ENCODE results near the gene CCNYL1.
"Not testable (repeated sequence)": the region's sequence is repeated elsewhere in the genome, so short reads cannot be mapped to it uniquely, and the experiment has no call there.

Gene CCNYL1

GRCh38 chr2:207692206-207693065 lies 19.0 kb upstream of the CCNYL1 start:
- TF ChIP-seq CTCF (IDR thresholded peaks at IDR 0.05), result no peak
- Histone ChIP-seq H3K36me3 (no peaks in the 10 kb centered on the region), H3K27me3 (no peaks in the 10 kb centered on the region), H3K4me3 (no peak overlapping the region), H3K9me3 (no peaks in the 10 kb centered on the region), H3K27ac (no peak overlapping the region), H3K4me1 (peaks cover 0 to 43% (median 2%) of the 10 kb centered on the region in 4 donors)
- no peak for DNase-seq
- intact Hi-C loops (cut with DNase I; ENCODE audit: low total_unique reads), result no loop called here

GRCh38 chr2:207693641-207694249 lies 17.7 kb upstream of the CCNYL1 start:
- no peak for TF ChIP-seq CTCF (IDR thresholded peaks at IDR 0.05)
- no peak for DNase-seq
- Histone ChIP-seq H3K4me1 (peaks cover 0 to 45% (median 2%) of the 10 kb centered on the region in 4 donors), H3K9me3 (no peaks in the 10 kb centered on the region), H3K36me3 (no peaks in the 10 kb centered on the region), H3K27ac (no peak overlapping the region), H3K27me3 (no peaks in the 10 kb centered on the region), H3K4me3 (no peak overlapping the region)
- intact Hi-C loops (cut with DNase I; ENCODE audit: low total_unique reads), result no loop called here

GRCh38 chr2:207694811-207695281 lies 16.6 kb upstream of the CCNYL1 start:
- Histone ChIP-seq H3K36me3 (no peaks in the 10 kb centered on the region), H3K9me3 (no peaks in the 10 kb centered on the region), H3K27me3 (no peaks in the 10 kb centered on the region), H3K4me1 (peaks cover 0 to 45% (median 2%) of the 10 kb centered on the region in 4 donors), H3K27ac (peak overlapping the region in 1 of 2 donors; percentile 11), H3K4me3 (no peak overlapping the region)
- intact Hi-C loops (cut with DNase I; ENCODE audit: low total_unique reads), result no loop called here
- TF ChIP-seq CTCF (IDR thresholded peaks at IDR 0.05), result no peak
- no peak for DNase-seq

GRCh38 chr2:207695293-207695692 lies 16.1 kb upstream of the CCNYL1 start:
- peak overlapping the region in 1 of 2 donors; percentile 11 for H3K27ac ChIP-seq
- intact Hi-C loops (cut with DNase I; ENCODE audit: low total_unique reads), result no loop called here
- no peak for DNase-seq
- H3K27me3 ChIP-seq, result no peaks in the 10 kb centered on the region
- TF ChIP-seq CTCF (IDR thresholded peaks at IDR 0.05), result no peak
- no peaks in the 10 kb centered on the region for H3K9me3 ChIP-seq
- no peaks in the 10 kb centered on the region for H3K36me3 ChIP-seq
- H3K4me1 ChIP-seq, result peaks cover 0 to 45% (median 2%) of the 10 kb centered on the region in 4 donors
- no peak overlapping the region for H3K4me3 ChIP-seq

- DNase-seq; H3K36me3 ChIP-seq; H3K9me3 ChIP-seq; H3K27ac ChIP-seq; H3K4me3 ChIP-seq; H3K27me3 ChIP-seq; intact Hi-C loops (cut with DNase I; ENCODE audit: low total_unique reads): not testable (repeated sequence)
- peaks cover 0 to 45% (median 2%) of the 10 kb centered on the region in 4 donors for H3K4me1 ChIP-seq
These were observed 14.5 kb upstream of the CCNYL1 start for GRCh38 chr2:207696911-207697310.

- Histone ChIP-seq H3K4me3 (no peak overlapping the region), H3K27ac (no peak overlapping the region), H3K27me3 (no peaks in the 10 kb centered on the region), H3K36me3 (no peaks in the 10 kb centered on the region), H3K4me1 (peaks cover 0 to 41% (median 2%) of the 10 kb centered on the region in 4 donors), H3K9me3 (no peaks in the 10 kb centered on the region)
- TF ChIP-seq CTCF (IDR thresholded peaks at IDR 0.05), result no peak
- no peak for DNase-seq
- intact Hi-C loops (cut with DNase I; ENCODE audit: low total_unique reads), result no loop called here
These were observed 14.0 kb upstream of the CCNYL1 start for GRCh38 chr2:207697411-207697810.

Data from tibial artery (tissue), 4 donors.